H1 (cell line): ENCODE data around the gene TPD52L2. TPM values are rescaled to one million over a fixed set of nuclear protein-coding genes. Genes with fewer than 3 reads are reported as not detected.
A peak's percentile ranks its signal among the peaks of the same experiment; 100 is the strongest.

ENCODE experiments used
- CTCF ChIA-PET: fragments of 300-600 bp; sonication (Branson Sonifier 250); formaldehyde crosslinking; loops from one replicate; lab custom pipeline; 2021; ENCODE audit not compliant: partially characterized antibody; lab: Charles Lee
- POLR2A ChIA-PET: fragments of 300-600 bp; sonication (Branson Sonifier 250); formaldehyde crosslinking; loops from one replicate; lab custom pipeline; 2021; ENCODE audit warnings: inconsistent platforms; ENCODE audit not compliant: partially characterized antibody; lab: Charles Lee
- DNase-seq, 2 experiments: peaks; one replicate each; pipeline versions ENCODE4 v3.0.0 to v3.0.0-alpha.2; 2010 to 2022; ENCODE audit warnings: low spot score in 2 of 2, low read depth in 1 of 2, mixed read lengths in 1 of 2
- FAIRE-seq: peaks from 2 replicates; lab custom pipeline; 2011; peaks lifted over from hg19 to GRCh38; lab: Jason Lieb, UNC
- H2AFZ ChIP-seq: 2 replicates; pipeline ENCODE4 v1.8.1; 2012; ENCODE audit warnings: low read length, inconsistent platforms
- H2AK5ac ChIP-seq: 2 replicates; pipeline ENCODE4 v1.6.1; 2013; ENCODE audit warnings: low read depth, low read length
- H2BK120ac ChIP-seq: replicated peaks from 2 replicates; pipeline ENCODE3; 2013; ENCODE audit warnings: low read depth, low read length, inconsistent platforms
- H2BK12ac ChIP-seq: 2 replicates; pipeline ENCODE4 v1.6.1; 2013; ENCODE audit warnings: low read depth, low read length
- H2BK15ac ChIP-seq: 2 replicates; pipeline ENCODE4 v1.6.1; 2013; ENCODE audit warnings: low read length
- H2BK20ac ChIP-seq: 2 replicates; pipeline ENCODE4 v1.6.1; 2013; ENCODE audit warnings: low read length
- H2BK5ac ChIP-seq: 2 replicates; pipeline ENCODE4 v1.6.1; 2013; ENCODE audit warnings: low read depth, low read length
- H3K14ac ChIP-seq: 2 replicates; pipeline ENCODE4 v1.6.1; 2013; ENCODE audit warnings: inconsistent platforms; ENCODE audit not compliant: insufficient read length
- H3K18ac ChIP-seq: 2 replicates; pipeline ENCODE4 v1.6.1; 2013; ENCODE audit warnings: low read length; ENCODE audit errors: extremely low read depth
- H3K23ac ChIP-seq: 2 replicates; pipeline ENCODE4 v1.6.1; 2013; ENCODE audit warnings: inconsistent platforms; ENCODE audit not compliant: insufficient read length
- H3K23me2 ChIP-seq: 2 replicates; pipeline ENCODE4 v1.6.1; 2013; ENCODE audit warnings: low read depth, low read length
- H3K27ac ChIP-seq: 2 replicates; pipeline ENCODE4 v1.6.1; 2011; ENCODE audit warnings: low read depth, low read length, inconsistent platforms
- H3K27me3 ChIP-seq, 4 experiments: replicated peaks in 1 of 4; 1 replicate in 1 of 4; 2 replicates in 3 of 4; pipeline versions ENCODE4 v1.6.1 to v1.8.1; 2011 to 2013; ENCODE audit warnings: low read length in 3 of 4, mild to moderate bottlenecking in 3 of 4, inconsistent platforms in 2 of 4, mixed read lengths in 2 of 4, moderate library complexity in 1 of 4; ENCODE audit not compliant: control insufficient read depth in 3 of 4, insufficient read depth in 3 of 4; ENCODE audit errors: extremely low read depth in 1 of 4
- H3K36me3 ChIP-seq, 4 experiments: 2 replicates each; pipeline versions ENCODE4 v1.6.1 to v1.8.1; 2011 to 2013; ENCODE audit warnings: mild to moderate bottlenecking in 4 of 4, low read length in 3 of 4, moderate library complexity in 2 of 4, control low read depth in 1 of 4, inconsistent platforms in 1 of 4; ENCODE audit not compliant: insufficient read depth in 4 of 4, control insufficient read depth in 2 of 4
- H3K4ac ChIP-seq: replicated peaks from 2 replicates; pipeline ENCODE3; 2013; ENCODE audit warnings: low read length, low read depth, mixed read lengths, inconsistent platforms; ENCODE audit not compliant: insufficient read length
- H3K4me1 ChIP-seq, 4 experiments: replicated peaks in 1 of 4; 1 replicate in 1 of 4; 2 replicates in 3 of 4; pipeline versions ENCODE4 v1.6.1 to v1.8.1; 2011 to 2013; ENCODE audit warnings: low read length in 3 of 4, inconsistent platforms in 2 of 4, mixed read lengths in 1 of 4; ENCODE audit not compliant: insufficient read depth in 4 of 4, control insufficient read depth in 3 of 4
- H3K4me2 ChIP-seq, 2 experiments: 2 replicates each; pipeline versions ENCODE4 v1.6.1 to v1.8.1; 2011 to 2013; ENCODE audit warnings: low read depth in 2 of 2, low read length in 2 of 2, control low read depth in 1 of 2, inconsistent platforms in 1 of 2, mild to moderate bottlenecking in 1 of 2; ENCODE audit not compliant: insufficient read depth in 1 of 2
- H3K4me3 ChIP-seq, 4 experiments: fragments of 200-600, 300-600 bp in 1 of 4; sonication (generic), shearing (Covaris generic), sonication (Bioruptor Twin) in 1 of 4; 2 replicates each; pipeline versions ENCODE4 v1.5.1 to v1.8.1; 2011 to 2016; ENCODE audit warnings: low read length in 4 of 4, low read depth in 3 of 4, control low read depth in 2 of 4, inconsistent platforms in 2 of 4, mild to moderate bottlenecking in 2 of 4, mixed read lengths in 1 of 4, moderate library complexity in 1 of 4; ENCODE audit not compliant: insufficient read depth in 2 of 4; ENCODE audit errors: extremely low read depth in 1 of 4
- H3K56ac ChIP-seq: replicated peaks from 2 replicates; pipeline ENCODE3; 2013; ENCODE audit warnings: low read depth, mild to moderate bottlenecking, mixed read lengths, low read length, inconsistent platforms; ENCODE audit not compliant: insufficient read length
- H3K79me1 ChIP-seq: 2 replicates; pipeline ENCODE4 v1.6.1; 2013; ENCODE audit warnings: low read depth, low read length, control low read depth
- H3K79me2 ChIP-seq, 2 experiments: 2 replicates each; pipeline versions ENCODE4 v1.6.1 to v1.8.1; 2012 to 2013; ENCODE audit warnings: low read length in 2 of 2, mild to moderate bottlenecking in 2 of 2, inconsistent platforms in 1 of 2; ENCODE audit not compliant: insufficient read depth in 2 of 2, control insufficient read depth in 1 of 2
- H3K9ac ChIP-seq, 4 experiments: replicated peaks in 1 of 4; 1 replicate in 1 of 4; 2 replicates in 3 of 4; pipeline versions ENCODE4 v1.6.1 to v1.8.1; 2011 to 2013; ENCODE audit warnings: low read depth in 3 of 4, low read length in 3 of 4, control low read depth in 2 of 4, mild to moderate bottlenecking in 2 of 4, moderate library complexity in 2 of 4, inconsistent platforms in 1 of 4; ENCODE audit errors: extremely low read depth in 1 of 4
- H3K9me3 ChIP-seq, 2 experiments: 2 replicates each; pipeline versions ENCODE4 v1.6.1 to v1.8.1; 2012 to 2013; ENCODE audit warnings: mild to moderate bottlenecking in 2 of 2, moderate library complexity in 2 of 2, control low read depth in 1 of 2, inconsistent platforms in 1 of 2, low read depth in 1 of 2, low read length in 1 of 2, mixed read lengths in 1 of 2; ENCODE audit not compliant: insufficient read depth in 2 of 2
- H4K20me1 ChIP-seq, 2 experiments: replicated peaks in 1 of 2; 2 replicates each; pipeline versions ENCODE3 to v1.8.1; 2011 to 2013; ENCODE audit warnings: inconsistent platforms in 2 of 2, low read length in 2 of 2, mild to moderate bottlenecking in 1 of 2; ENCODE audit not compliant: insufficient read depth in 2 of 2, control insufficient read depth in 1 of 2
- H4K5ac ChIP-seq: 2 replicates; pipeline ENCODE4 v1.6.1; 2013; ENCODE audit warnings: low read length, low read depth, mixed read lengths, inconsistent platforms; ENCODE audit not compliant: insufficient read length
- H4K8ac ChIP-seq: 2 replicates; pipeline ENCODE4 v1.8.0; 2013; ENCODE audit warnings: mild to moderate bottlenecking, moderate library complexity, low read length, inconsistent platforms; ENCODE audit not compliant: insufficient read depth; ENCODE audit errors: extremely low read depth
- H4K91ac ChIP-seq: replicated peaks from 2 replicates; pipeline ENCODE3; 2013; ENCODE audit warnings: low read length, mixed read lengths, inconsistent platforms; ENCODE audit not compliant: insufficient read length
- BACH1 ChIP-seq: IDR thresholded peaks from 2 replicates; pipeline ENCODE4 v1.6.1; 2012; ENCODE audit warnings: low read length, improper control_type of control experiment
- FOSL1 ChIP-seq: IDR thresholded peaks from 2 replicates; pipeline ENCODE4 v1.6.1; 2011; ENCODE audit warnings: mild to moderate bottlenecking, low read depth, low read length, moderate library complexity; ENCODE audit not compliant: insufficient read depth
- GABPA ChIP-seq: IDR thresholded peaks from 2 replicates; pipeline ENCODE4 v1.6.1; 2011; ENCODE audit warnings: mild to moderate bottlenecking, low read length, moderate library complexity, borderline replicate concordance; ENCODE audit not compliant: insufficient read depth
- KDM1A ChIP-seq: fragments of 200-600, 300-600 bp; sonication (generic); IDR thresholded peaks from 2 replicates; pipeline ENCODE4 v1.7.1; 2016; ENCODE audit warnings: mild to moderate bottlenecking, low read length, borderline replicate concordance
- PHF8 ChIP-seq: fragments of 200-600 bp; sonication (generic); conservative IDR thresholded peaks from 2 replicates; pipeline ENCODE4 v1.7.1; 2012; ENCODE audit warnings: low read depth, mild to moderate bottlenecking, inconsistent platforms, low read length, moderate library complexity
- POLR2A ChIP-seq, 2 experiments: IDR thresholded peaks; 1 replicate in 1 of 2; 2 replicates in 1 of 2; pipeline ENCODE4 v1.6.1; 2011; ENCODE audit warnings: low read depth in 2 of 2, low read length in 2 of 2, mild to moderate bottlenecking in 2 of 2; ENCODE audit errors: control extremely low read depth in 1 of 2
- RBBP5 ChIP-seq: IDR thresholded peaks from 2 replicates; pipeline ENCODE4 v1.7.1; 2012; ENCODE audit warnings: low read depth, mild to moderate bottlenecking, inconsistent platforms, low read length, moderate library complexity, borderline replicate concordance
- WGBS, 2 experiments: shearing (Covaris generic) in 1 of 2; methylation state at CpG; one replicate each; pipeline versions ENCODE4 v1.1.6 to v1.1.7; 2013 to 2015; ENCODE audit warnings: low lambda C conversion rate in 2 of 2, mixed read lengths in 2 of 2, inconsistent platforms in 1 of 2, low coverage in 1 of 2, missing lambda C conversion rate in 1 of 2; ENCODE audit not compliant: insufficient replicate concordance in 2 of 2, insufficient coverage in 1 of 2, insufficient read length in 1 of 2; ENCODE audit errors: extremely low coverage in 1 of 2, missing lambda C conversion rate in 1 of 2; 5-methylcytosine and 5-hydroxymethylcytosine counted together
- polyA plus RNA-seq, 7 experiments: library from polyadenylated mRNA; depleted of rRNA in 3 of 7; stranded (reverse) in 5 of 7; unstranded in 2 of 7; fragments of >200 nt in 5 of 7; fragments of 200-250 nt in 2 of 7; gene quantifications; 1 replicate in 5 of 7; 2 replicates in 1 of 7; 4 replicates in 1 of 7; pipeline versions ENCODE4 v1.2.1 to v1.2.3, GENCODE V29; 2011 to 2013; ENCODE audit warnings: missing spikeins in 2 of 7, mixed read lengths in 2 of 7
- total RNA-seq: library from RNA; stranded (reverse); fragmentation: NEBNext Ultra II Directional; extraction: Animal tissue kit (Norgen Biotek cat#: 25700); gene quantifications from 2 replicates; pipeline ENCODE4 v1.2.1, GENCODE V29; 2021
- TF ChIP-seq, protein P1 (sequence below): IDR thresholded peaks from 2 replicates; pipeline ENCODE4 v1.6.1; 2012; ENCODE audit warnings: inconsistent platforms

The TPD52L2 gene
- total and polyA plus RNA-seq, 2 of the 8 experiments (the other 6 are each of a cell fraction or from before 2014, with no cell fraction given): 77.1 to 80.2 TPM

GRCh38 chr20:63846128-63846771 lies 18.8 kb upstream of the TPD52L2 start:
- Histone ChIP-seq H3K36me3 (no peaks in the 10 kb centered on the region), H3K27ac (peak overlapping the region; percentile 49; the same call in 1 of the 2 replicates), H3K9me3 (no peaks in the 10 kb centered on the region), H2BK12ac (peak overlapping the region; percentile 90; the same call in 1 of the 2 replicates), H3K4me3 (peak overlapping the region; percentile 25 to 60 (median 37)), H3K79me1 (no peaks in the 10 kb centered on the region), H3K79me2 (no peaks in the 10 kb centered on the region), H3K4me1 (peaks cover 6 to 29% (median 23%) of the 10 kb centered on the region in 4 experiments), H2AK5ac (no peak overlapping the region; the same call in 1 of the 2 replicates), H3K4ac (no peak overlapping the region), H4K8ac (peak overlapping the region; percentile 73; the same call in 1 of the 2 replicates), H2BK20ac (peak overlapping the region; percentile 72; the same call in 1 of the 2 replicates), H4K20me1 (peaks cover 0 to 4% of the 10 kb centered on the region in 2 experiments), H3K56ac (peak overlapping the region; percentile 36), H3K9ac (peak overlapping the region in 2 of 4 experiments; percentile 6 to 37; a peak in 3 of 7 replicates), H4K91ac (peak overlapping the region; percentile 100), H4K5ac (peak overlapping the region; percentile 94), H3K27me3 (no peaks in the 10 kb centered on the region), H3K18ac (peak overlapping the region; percentile 96), H2AFZ (no peak overlapping the region; the same call in 1 of the 2 replicates), H2BK120ac (no peak overlapping the region), H3K14ac (no peak overlapping the region), H2BK5ac (peak overlapping the region; percentile 100), H2BK15ac (peak overlapping the region; percentile 8; the same call in 1 of the 2 replicates), H3K4me2 (peak overlapping the region; percentile 67 to 82), H3K23me2 (peaks cover 12% of the 10 kb centered on the region; the same call in 1 of the 2 replicates), H3K23ac (no peak overlapping the region)
- CTCF ChIA-PET: interaction anchor here (1.4 kb wide), 1 partner anchor 15 kb away, joined by 3 read pairs; the partner anchor contains the start of gene ABHD16B
- DNase-seq (peak in 1 of 2 experiments; percentile 80), FAIRE-seq (no peak)
- TF ChIP-seq KDM1A (no peak), BACH1 (no peak), GABPA (0 out of 2 replicates have a peak, but pooled peaks have one; percentile 56), FOSL1 (no peak), RBBP5 (peak; percentile 30; the same call in 1 of the 2 replicates), POLR2A (IDR thresholded peaks at IDR 0.05; ENCODE audit: control extremely low read depth in 1 of 2, low read depth in 2 of 2, low read length in 2 of 2) (peak in 1 of 2 experiments; percentile 63; a peak in 1 of 3 replicates), PHF8 (peak; percentile 52; the same call in 1 of the 2 replicates)
- TF ChIP-seq, protein P1, sequence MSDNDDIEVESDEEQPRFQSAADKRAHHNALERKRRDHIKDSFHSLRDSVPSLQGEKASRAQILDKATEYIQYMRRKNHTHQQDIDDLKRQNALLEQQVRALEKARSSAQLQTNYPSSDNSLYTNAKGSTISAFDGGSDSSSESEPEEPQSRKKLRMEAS: peak; percentile 34; the same call in 1 of the 2 replicates
- POLR2A ChIA-PET: interaction anchor here (1.9 to 3.6 kb wide), 5 partner anchors 9 to 325 kb away, joined by 5 to 52 read pairs (median 17); partner anchors contain the start of genes ABHD16B, PPDPF and TPD52L2
- WGBS, 2 experiments: 6% methylated on average over 20 of the region's 24 CpGs; no CpG with 5 or more reads in 1 of the 2 experiments
